Osteocyte (in vitro differentiated cells): ENCODE data around the gene JUP. TPM values are rescaled to one million over a fixed set of nuclear protein-coding genes. Genes with fewer than 3 reads are reported as not detected.

ENCODE experiments used
- DNase-seq: peaks from one replicate; pipeline ENCODE4 v3.0.0; 2021; ENCODE audit warnings: mixed read lengths; ENCODE audit not compliant: unreplicated experiment; ENCODE audit errors: extremely low spot score
- H3K27ac Mint-ChIP-seq: one replicate; pipeline ENCODE4 v1.8.0; 2021; ENCODE audit warnings: mild to moderate bottlenecking, mixed read lengths; ENCODE audit not compliant: unreplicated experiment
- H3K27me3 Mint-ChIP-seq: one replicate; pipeline ENCODE4 v1.8.0; 2021; ENCODE audit warnings: mixed read lengths; ENCODE audit not compliant: unreplicated experiment
- H3K36me3 Mint-ChIP-seq: one replicate; pipeline ENCODE4 v1.8.0; 2021; ENCODE audit warnings: mixed read lengths; ENCODE audit not compliant: unreplicated experiment
- H3K4me1 Mint-ChIP-seq: one replicate; pipeline ENCODE4 v1.8.0; 2021; ENCODE audit warnings: mixed read lengths; ENCODE audit not compliant: unreplicated experiment
- H3K4me3 Mint-ChIP-seq: one replicate; pipeline ENCODE4 v1.8.0; 2021; ENCODE audit warnings: mild to moderate bottlenecking, moderate library complexity, mixed read lengths; ENCODE audit not compliant: unreplicated experiment
- H3K9me3 Mint-ChIP-seq: one replicate; pipeline ENCODE4 v1.8.0; 2021; ENCODE audit warnings: mixed read lengths; ENCODE audit not compliant: unreplicated experiment
- CTCF ChIP-seq: fragments of 200-600 bp; sonication (generic); IDR thresholded peaks from 2 replicates; pipeline ENCODE4 v1.5.0; 2021; ENCODE audit warnings: antibody characterized with exemption, mild to moderate bottlenecking, moderate library complexity
- total RNA-seq: library from RNA; stranded (reverse); gene quantifications from 2 replicates; pipeline ENCODE4 v1.2.1, GENCODE V29; 2021

The JUP gene
- total RNA-seq, 1 donor from 2014 or later = 92.6 TPM

- Mint-ChIP-seq H3K4me1 (no peaks in the 10 kb centered on the region), H3K4me3 (no peak overlapping the region), H3K9me3 (no peaks in the 10 kb centered on the region), H3K36me3 (no peaks in the 10 kb centered on the region), H3K27me3 (peaks cover 5% of the 10 kb centered on the region), H3K27ac (no peak overlapping the region)
- TF ChIP-seq CTCF = no peak
- no peak for DNase-seq
Measured at GRCh38 chr17:41724476-41725050, 61.9 kb downstream of the JUP start.

- TF ChIP-seq CTCF = no peak
- no peak overlapping the region for H3K4me3 Mint-ChIP-seq
- H3K27ac Mint-ChIP-seq = no peak overlapping the region
- no peaks in the 10 kb centered on the region for H3K9me3 Mint-ChIP-seq
- no peaks in the 10 kb centered on the region for H3K4me1 Mint-ChIP-seq
- H3K36me3 Mint-ChIP-seq = no peaks in the 10 kb centered on the region
- H3K27me3 Mint-ChIP-seq = peaks cover 8% of the 10 kb centered on the region
- no peak for DNase-seq
Measured at GRCh38 chr17:41723801-41724475, 62.6 kb downstream of the JUP start.

- no peak for TF ChIP-seq CTCF
- Mint-ChIP-seq H3K36me3 (no peaks in the 10 kb centered on the region), H3K27me3 (peaks cover 21% of the 10 kb centered on the region), H3K4me3 (no peak overlapping the region), H3K4me1 (no peaks in the 10 kb centered on the region), H3K9me3 (no peaks in the 10 kb centered on the region), H3K27ac (no peak overlapping the region)
- DNase-seq = no peak
Measured at GRCh38 chr17:41722231-41722630, 64.3 kb downstream of the JUP start.

GRCh38 chr17:41718287-41718645 lies 68.2 kb downstream of the JUP start:
- Mint-ChIP-seq H3K27ac (no peak overlapping the region), H3K9me3 (no peaks in the 10 kb centered on the region), H3K4me1 (no peaks in the 10 kb centered on the region), H3K4me3 (no peak overlapping the region), H3K36me3 (no peaks in the 10 kb centered on the region), H3K27me3 (peaks cover 29% of the 10 kb centered on the region)
- DNase-seq = no peak
- TF ChIP-seq CTCF = no peak

GRCh38 chr17:41717408-41718286 lies 68.9 kb downstream of the JUP start:
- H3K4me3 Mint-ChIP-seq = no peak overlapping the region

More at GRCh38 chr17:41717408-41718286, 68.9 kb downstream of the JUP start:
- Mint-ChIP-seq H3K9me3 (no peaks in the 10 kb centered on the region), H3K4me1 (no peaks in the 10 kb centered on the region), H3K36me3 (no peaks in the 10 kb centered on the region), H3K27ac (no peak overlapping the region), H3K27me3 (peaks cover 29% of the 10 kb centered on the region)
- no peak for TF ChIP-seq CTCF
- no peak for DNase-seq
